ENCODE data around the gene RBM27.
A peak's percentile ranks its signal among the peaks of the same experiment; 100 is the strongest.
"Not testable (repeated sequence)": the region's sequence is repeated elsewhere in the genome, so short reads cannot be mapped to it uniquely, and the experiment has no call there.

The RBM27 gene

GRCh38 chr5:146209714-146210113, 6.3 kb downstream of the RBM27 start:
- no peak for FAIRE-seq

DNA sequence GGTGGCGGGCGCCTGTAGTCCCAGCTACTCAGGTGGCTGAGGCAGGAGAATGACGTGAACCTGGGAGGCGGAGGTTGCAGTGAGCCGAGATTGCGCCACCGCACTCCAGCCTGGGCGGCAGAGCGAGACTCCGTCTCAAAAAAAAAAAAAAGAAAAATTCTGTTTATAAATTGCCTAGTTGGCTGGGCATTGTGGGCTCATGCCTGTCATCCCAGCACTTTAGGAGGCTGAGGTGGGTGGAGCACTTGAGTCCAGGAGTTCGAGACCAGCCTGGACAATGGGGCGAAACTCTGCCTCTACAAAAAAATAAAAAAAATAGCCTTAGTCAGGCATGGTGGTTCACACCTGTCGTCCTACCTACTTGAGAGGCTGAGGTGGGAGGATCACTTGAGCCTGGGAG, 7.4 kb downstream of the RBM27 start:
- FAIRE-seq = not testable (repeated sequence)

DNA sequence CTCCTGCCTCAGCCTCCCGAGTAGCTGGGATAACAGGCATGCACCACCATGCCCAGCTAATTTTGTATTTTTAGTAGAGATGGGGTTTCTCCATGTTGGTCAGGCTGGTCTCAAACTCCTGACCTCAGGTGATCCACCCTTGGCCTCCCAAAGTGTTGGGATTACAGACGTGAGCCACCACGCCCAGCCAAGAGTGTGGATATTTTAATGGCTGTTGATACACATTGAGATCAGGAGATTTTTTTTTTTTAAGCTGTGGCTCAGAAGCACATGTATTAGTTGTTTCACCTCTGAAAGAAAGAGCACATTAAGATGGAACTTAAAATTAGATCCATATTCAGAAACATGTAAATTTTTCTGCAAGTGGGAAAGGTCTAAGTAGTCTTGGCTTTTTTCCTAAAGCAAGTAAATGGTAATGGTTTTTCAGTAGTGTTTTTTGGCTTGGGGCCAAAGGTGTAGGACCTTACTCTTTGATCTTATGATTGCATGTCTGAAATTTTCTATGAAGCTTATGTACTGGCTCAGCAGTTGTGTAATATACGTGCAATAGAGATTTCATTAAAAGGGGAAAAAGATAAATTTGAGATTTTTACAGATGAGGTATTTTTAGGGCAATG, 9.9 kb downstream of the RBM27 start:
- no peak for FAIRE-seq

DNA sequence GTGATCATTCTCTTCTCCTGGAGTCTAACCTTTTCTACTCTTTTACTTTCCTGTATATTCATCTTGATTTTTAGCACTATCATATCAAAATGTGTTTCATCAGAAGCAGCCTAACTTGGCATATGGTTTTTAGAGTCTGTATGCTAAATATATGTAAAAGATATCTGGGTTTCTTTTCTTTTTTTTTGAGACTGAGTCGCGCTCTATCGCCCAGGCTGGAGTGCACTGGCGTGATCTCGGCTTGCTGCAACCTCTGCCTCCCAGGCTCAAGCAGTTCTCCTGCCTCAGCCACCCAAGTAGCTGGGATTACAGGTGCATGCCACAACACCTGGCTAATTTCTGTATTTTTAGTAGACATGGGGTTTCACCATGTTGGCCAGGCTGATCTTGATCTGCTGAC, 11.5 kb downstream of the RBM27 start:
- FAIRE-seq = not testable (repeated sequence)

- no peak for FAIRE-seq
Observed at GRCh38 chr5:146218168-146218567, 14.8 kb downstream of the RBM27 start.

GRCh38 chr5:146219243-146219642, 15.8 kb downstream of the RBM27 start:
- no peak for FAIRE-seq

GRCh38 chr5:146221234-146221633, 17.8 kb downstream of the RBM27 start:
- no peak for FAIRE-seq

DNA sequence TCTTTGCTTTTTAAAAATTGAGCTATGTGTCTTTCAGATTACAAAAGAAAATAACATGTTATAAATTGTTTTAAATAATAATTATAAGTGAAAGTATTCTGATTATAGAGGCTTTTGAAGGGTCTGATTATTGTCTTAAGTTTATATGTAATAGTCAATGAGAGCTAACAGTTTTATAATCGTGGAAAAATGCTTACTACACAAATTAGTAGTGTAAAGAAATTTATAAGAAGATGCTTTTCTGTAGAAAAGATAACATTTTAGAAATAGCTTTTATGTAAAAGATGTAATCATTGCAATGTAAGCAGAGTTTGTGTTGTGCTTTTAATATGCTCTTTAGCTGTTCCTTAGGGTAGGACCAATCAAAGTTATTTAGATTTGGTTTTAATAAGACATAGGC, 18.6 kb downstream of the RBM27 start:
- FAIRE-seq = peak; percentile 90

DNA sequence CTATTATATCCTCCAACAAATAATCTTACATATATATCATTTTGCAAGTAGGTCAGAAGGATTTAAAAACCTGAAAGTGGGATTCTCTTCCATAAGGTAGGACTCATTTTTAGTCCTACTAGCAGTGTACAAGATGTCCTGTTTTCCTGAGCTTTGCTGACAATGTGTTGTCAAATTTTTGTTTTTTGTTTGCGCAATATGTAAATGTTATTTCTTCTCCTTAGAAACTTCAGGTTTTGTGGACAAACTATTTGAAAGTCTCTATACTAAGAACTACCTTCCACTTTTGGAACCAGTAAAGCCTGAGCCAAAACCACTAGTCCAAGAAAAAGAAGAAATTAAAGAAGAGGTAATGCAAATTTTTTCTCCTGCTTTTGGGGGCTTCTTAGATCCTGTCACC, 19.8 kb downstream of the RBM27 start:
- peak; percentile 8 for FAIRE-seq

DNA sequence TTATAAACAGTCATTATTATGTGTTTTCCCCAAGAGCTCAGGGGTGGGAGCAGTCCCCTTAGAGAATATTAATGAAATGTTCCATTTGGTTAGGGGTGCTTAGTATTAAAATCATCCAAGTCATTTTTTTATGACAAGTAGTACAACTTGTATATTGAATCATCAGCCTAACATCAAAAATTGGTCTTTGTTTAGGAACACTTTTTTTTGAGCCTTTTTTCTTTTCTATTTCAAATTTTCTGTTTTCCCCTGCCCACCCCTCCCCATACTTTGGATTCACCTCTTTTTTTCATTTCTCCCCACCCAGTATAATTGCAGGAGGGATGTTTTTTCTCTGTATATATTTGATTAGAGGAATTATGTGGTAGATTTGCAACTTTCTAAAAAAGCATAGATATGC, 25.8 kb downstream of the RBM27 start:
- no peak for FAIRE-seq

- FAIRE-seq = no peak
Observed at GRCh38 chr5:146232223-146232622, 28.8 kb downstream of the RBM27 start.

DNA sequence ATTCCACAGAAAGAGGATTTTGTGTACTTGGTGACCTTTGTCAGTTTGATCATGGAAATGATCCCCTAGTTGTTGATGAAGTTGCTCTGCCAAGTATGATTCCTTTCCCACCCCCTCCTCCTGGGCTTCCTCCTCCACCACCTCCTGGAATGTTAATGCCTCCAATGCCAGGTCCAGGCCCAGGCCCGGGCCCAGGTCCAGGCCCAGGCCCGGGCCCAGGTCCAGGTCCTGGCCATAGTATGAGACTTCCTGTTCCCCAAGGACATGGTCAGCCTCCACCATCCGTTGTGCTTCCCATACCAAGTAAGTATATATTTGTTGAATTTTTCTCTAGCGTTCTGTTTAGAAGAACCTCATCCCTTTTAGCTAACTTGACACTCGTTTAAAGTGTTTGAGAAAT, 30.0 kb downstream of the RBM27 start:
- no peak for FAIRE-seq

DNA sequence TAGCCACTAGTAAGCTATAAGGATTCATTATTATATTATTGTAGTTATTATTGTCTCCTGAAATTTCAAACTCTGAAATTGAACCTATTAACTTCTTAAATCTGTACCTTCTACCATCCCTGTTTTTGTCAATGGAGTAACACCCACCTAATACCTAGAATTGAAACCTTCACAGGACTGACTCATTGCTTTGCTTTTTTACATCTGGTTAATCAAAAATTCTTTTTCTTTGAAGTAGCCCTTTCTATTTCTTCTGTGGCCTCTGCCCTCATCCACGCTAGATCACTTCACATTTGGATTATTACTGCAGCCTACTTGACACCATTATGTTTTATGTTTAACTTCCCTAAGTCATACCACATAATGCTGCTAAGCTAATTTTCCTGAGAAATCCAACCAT, 35.6 kb downstream of the RBM27 start:
- peak; percentile 15 for FAIRE-seq

GRCh38 chr5:146240951-146241350, 37.5 kb downstream of the RBM27 start:
- FAIRE-seq = peak; percentile 59

DNA sequence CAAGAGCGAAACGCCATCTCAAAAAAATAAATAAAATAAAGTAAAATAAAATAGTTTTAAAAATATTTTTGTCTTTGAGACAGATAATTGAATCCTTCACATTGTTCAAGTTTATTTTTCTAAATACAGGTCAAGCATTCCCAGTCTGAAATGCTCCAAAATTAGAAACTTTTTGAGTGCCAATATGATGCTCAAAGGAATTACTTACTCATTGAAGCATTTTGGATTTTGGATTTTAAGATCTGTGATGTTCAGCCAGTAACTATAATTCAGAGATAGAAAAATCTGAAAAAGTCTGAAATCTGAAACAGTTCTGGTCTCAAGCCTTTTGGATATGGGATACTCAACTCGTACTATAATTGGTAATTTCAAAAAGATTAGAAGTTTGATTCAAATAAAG, 39.8 kb downstream of the RBM27 start:
- FAIRE-seq = peak; percentile 40

- FAIRE-seq = no peak
Observed at GRCh38 chr5:146248561-146248960, 45.2 kb downstream of the RBM27 start.

GRCh38 chr5:146249801-146250200, 46.4 kb downstream of the RBM27 start:
- FAIRE-seq = no peak
